Measurements from ENCODE around the gene BSND.
"Not testable (repeated sequence)": the region's sequence is repeated elsewhere in the genome, so short reads cannot be mapped to it uniquely, and the experiment has no call there.

The BSND gene

GRCh38 chr1:54998677-54999076 is at the start of gene BSND:
TSS of gene BSND (plus strand) at chr1:54998933. CDS start at chr1:54999187, 254 bp downstream.
- DNase-seq: no peak

GRCh38 chr1:54949053-54949452 is 49.7 kb upstream of the BSND start:
- DNase-seq: no peak

DNA sequence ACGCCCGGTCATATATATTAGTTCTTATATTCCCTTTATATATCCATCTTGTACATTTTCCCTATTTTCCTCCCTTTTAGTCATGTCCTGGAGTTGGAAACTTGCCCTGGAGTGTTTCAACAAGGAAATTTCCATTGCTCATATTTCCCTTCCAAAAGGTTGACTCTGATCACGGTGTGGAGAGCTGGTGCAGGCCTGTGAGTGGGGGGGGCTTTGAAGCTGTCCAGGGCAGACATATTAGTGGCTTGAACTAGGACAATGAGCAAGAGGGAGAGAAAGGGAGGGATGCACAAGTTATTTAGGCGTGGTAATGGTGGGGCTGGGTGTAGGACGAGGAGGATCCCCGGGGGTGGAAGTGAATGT is 48.7 kb upstream of the BSND start:
- no peak for DNase-seq

GRCh38 chr1:54950369-54951163 is 48.2 kb upstream of the BSND start:
- DNase-seq: peak in 51 of 56 donors; percentile 22 to 90 (median 67)

GRCh38 chr1:54951810-54952226 is 46.9 kb upstream of the BSND start:
- no peak for DNase-seq

DNA sequence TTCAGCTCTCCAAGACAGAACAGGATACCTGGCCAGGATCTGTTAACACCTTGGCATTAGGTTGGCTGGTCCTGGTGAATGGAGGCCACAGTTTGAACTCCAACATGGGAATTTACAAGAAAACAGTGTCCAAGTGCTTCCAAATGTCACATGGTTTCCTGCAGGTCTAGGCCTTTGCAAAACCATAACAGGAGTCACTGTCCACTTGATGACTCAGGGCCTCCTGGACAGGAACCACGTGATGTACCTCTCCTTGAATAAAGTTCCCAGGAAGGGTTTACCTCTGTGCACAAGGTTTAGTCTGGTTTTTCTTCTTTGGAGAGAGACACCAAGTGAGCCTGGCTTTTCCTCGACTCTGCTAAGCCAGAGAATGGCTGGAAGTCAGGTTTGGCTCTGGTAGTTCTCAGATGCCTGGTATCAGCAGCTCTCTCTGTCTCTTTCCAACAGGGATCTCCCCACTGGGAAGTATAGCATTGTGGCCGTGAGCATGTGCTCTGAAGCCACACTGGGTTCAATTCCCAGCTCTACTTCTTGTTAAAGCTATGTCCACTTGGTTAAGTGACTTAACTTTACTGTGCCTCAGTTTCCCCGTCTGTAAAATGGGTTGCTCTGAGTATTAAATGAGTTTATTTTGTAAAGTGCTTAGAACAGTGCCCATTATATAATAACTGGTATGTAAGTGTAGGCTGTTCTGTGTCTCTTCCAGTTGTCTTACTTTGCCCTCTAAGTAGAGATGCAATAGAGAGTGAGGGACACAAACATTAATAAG is 45.6 kb upstream of the BSND start:
- DNase-seq: no peak

- no peak for DNase-seq
These were observed 44.9 kb upstream of the BSND start for GRCh38 chr1:54953846-54954245.

DNA sequence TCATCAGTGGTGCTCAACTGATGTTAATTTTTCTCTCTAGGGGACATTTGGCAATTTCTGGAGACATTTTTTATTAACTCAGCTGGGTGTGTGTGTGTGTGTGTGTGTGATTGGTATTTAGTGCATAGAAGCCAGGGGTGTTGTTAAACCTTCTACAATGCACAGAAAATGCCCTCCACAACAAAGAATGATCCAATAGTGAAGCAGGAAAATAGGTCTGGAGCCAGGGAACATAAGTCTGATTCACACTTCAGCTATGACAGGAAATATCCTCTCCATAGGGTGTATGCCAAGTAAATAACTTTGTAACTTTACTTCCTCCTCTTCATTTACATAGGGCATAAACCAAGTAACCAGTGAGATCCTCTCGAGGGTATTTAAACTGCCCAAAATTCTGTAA is 43.4 kb upstream of the BSND start:
- DNase-seq: no peak

GRCh38 chr1:54956726-54957125 is 42.0 kb upstream of the BSND start:
- DNase-seq: no peak

DNA sequence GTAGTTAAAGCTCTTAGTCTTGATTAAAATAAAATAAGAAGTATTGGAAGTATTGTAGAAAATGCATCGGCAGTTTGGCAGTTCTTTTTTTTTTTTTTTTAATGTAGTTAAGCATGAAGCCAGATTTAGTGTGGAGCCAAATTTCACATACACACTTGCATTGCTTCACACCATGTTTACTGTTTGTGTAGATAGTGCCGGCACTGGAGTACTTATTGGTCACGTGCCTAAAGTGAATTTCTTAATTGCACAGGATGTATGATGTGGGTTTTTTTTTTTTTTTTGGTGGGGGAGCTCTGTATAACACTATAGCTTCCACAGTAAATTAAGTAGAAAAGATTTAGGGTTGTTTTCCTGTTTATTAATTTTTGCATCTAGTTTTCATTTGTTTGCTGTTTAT is 39.5 kb upstream of the BSND start:
- no peak for DNase-seq

DNA sequence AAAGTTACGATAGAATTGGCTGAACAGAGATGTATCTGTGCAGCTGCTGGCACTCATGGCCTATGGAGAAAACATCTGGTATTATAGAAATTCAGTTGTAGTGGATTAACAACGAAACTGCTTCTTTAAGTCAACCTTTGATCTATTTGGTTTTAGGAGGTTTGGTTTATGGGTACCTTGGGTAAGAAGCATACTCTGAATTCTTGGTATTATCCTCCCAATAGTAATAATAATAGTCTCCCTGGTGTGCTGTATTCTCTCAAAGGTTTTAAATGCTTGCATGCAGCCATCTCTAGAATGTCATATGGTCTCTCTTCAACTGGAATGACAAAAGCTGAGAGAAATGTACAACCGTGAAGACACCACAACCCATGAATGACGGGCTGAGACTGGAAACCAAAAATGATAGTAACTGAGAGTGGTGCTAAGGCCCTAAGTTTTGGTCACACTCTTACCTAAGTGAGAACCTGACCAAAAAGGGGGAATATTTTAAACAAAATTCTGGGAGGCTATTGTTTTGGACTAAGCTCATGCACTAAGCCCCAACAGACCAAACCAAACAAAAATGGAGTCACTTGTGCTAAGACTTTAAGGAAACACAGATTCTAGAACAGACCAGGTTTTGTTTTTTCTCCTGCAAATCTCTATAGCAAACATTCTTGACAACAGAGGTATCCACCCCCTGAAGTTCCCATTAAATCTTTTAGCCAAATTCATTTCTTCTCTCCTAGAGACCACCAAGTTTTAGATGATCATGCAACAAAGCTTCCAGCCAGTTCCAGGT is 35.9 kb upstream of the BSND start:
- DNase-seq: no peak

- DNase-seq: not testable (repeated sequence)
These were observed 34.9 kb upstream of the BSND start for GRCh38 chr1:54963829-54964228.

GRCh38 chr1:54965624-54966340 is 33.0 kb upstream of the BSND start:
- DNase-seq: peak in 2 of 56 donors; percentile 7 to 15

DNA sequence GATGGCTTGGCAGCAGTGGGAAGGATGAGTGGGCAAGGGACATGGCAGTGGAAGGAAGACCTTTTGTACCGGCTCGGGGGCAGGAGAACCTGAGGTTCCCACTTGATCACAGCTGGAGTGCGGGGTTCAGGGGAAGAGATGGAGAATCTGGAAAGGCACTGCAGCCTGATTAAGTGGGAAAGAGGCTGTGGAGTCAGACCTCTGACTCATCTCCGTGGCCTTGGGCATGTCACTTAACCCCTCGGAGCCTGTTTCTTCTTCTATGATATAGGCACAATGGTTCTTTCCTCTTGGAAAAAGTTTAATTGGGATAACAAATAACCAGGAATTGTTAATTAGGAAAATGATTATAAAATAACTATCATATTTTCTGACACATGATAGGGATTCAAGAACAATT is 31.4 kb upstream of the BSND start:
- DNase-seq: no peak

- DNase-seq: no peak
These were observed 30.2 kb upstream of the BSND start for GRCh38 chr1:54968551-54968950.

DNA sequence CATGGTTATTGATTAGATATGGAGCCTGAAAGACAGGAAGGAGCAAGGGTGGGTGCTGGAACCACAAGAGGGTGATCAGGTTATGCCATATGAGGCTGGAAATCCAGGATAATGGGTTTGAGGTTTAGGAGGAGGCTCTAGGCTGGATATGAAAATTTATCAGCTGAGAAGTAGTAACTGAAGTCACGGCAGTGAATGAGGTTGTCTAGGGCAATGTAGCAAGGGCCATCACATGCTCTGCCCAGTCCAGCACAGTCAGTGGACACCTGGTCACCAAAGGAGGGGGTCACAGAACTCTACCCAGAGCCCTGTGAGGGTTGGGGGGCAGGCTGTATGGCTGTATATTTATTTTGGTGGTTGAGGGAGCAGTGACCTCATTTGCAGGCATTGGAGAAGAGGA is 28.9 kb upstream of the BSND start:
- DNase-seq: no peak

- no peak for DNase-seq
These were observed 27.8 kb upstream of the BSND start for GRCh38 chr1:54970901-54971300.

DNA sequence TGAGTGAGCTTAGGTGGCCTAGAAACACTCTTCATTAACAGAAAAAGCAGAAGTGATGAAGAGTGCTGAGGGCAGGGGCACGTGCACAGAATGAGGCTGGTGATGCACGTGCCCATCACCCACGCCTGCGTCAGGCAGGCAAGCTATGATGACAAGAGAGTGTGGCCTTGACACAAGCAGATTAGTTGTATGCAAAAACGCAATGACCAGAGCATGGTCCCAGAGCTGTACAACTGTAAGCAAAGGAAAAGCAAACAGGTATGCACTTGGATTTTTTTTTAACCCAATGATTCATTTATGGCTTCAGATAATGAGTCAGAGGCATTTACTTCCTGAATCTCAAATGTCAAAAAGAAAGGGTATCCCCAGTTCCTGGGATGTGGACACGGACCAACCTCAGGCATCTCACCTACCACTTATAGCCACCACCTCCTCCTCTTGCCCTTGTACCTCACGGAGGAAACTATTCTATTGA is 27.4 kb upstream of the BSND start:
- no peak for DNase-seq

DNA sequence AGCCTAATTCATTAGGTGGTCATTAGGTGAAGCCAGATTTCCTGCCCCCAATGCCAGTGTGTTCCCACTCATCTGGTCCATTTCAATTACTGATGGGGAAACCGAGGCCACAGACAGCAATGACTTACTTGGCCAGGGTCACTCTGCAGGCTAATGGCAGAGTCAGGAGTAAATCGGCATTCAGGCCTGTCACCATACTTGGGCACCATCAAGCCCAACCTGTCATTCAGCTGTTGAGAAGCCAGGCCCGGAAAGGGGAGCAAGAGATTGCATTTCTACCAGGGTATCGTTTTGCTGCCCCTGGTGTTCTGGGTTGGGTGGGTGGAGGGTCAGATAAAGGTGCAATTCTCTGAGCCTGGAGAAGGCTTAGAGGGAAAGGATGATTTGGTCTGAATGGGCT is 26.3 kb upstream of the BSND start:
- no peak for DNase-seq

- DNase-seq: peak in 29 of 56 donors; percentile 3 to 53 (median 16)
These were observed 25.4 kb upstream of the BSND start for GRCh38 chr1:54973205-54973921.
